ENCODE results near the gene APOBR.

APOBR gene

DNA sequence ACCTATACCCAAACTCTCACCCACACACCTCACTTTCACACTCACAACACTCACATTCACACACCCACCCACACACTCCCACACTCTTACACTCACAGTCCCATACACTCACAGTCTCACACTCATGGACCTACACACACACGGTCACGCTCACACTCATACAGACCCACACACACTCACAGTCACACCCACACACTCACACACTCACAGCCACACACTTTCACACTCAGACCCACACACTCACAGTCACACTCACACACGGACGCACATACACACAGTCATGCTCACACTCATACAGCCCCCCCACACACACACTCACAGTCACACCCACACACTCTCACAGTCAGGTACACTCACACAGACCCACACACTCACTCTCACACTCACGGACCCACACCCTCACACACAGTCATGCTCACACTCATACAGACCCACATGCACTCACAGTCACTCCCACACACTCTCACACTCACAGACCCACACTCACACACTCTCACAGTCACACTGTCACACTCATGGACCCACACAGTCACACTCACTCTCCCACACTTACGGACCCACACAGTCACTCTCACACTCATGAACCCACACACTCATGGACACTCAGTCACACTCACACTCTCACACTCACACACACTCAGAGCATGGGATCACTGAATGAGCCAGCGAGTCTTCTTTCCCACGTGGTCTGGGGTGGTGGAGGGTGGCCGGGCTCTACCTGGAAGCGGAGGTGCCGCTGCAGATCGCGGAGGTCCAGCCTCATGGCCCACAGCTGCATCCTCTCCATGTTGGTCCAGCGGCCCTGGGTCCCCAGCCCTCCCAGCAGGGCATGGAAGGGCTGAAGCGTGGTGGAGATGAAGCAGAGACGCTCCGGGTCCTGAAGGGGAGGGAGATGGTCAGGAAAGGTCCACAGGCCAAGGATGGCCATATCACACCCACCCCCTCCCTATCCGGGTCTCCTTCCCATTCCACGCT lies 7.1 kb downstream of the APOBR start:
- no peak for DNase-seq (ENCODE audit: low read depth)
- no peak overlapping the region for H3K4me3 ChIP-seq (ENCODE audit: low read length)
- TF ChIP-seq CTCF (IDR thresholded peaks at IDR 0.05; ENCODE audit: insufficient read depth, low read depth, low read length, missing control alignments): no peak

- no peak for DNase-seq (ENCODE audit: low read depth)
- no peak overlapping the region for H3K4me3 ChIP-seq (ENCODE audit: low read length)
- no peak for TF ChIP-seq CTCF (IDR thresholded peaks at IDR 0.05; ENCODE audit: insufficient read depth, low read depth, low read length, missing control alignments)
Measured at GRCh38 chr16:28502290-28502689, 7.8 kb downstream of the APOBR start.

- TF ChIP-seq CTCF (IDR thresholded peaks at IDR 0.05; ENCODE audit: insufficient read depth, low read depth, low read length, missing control alignments): no peak
- DNase-seq (ENCODE audit: low read depth): no peak
- H3K4me3 ChIP-seq (ENCODE audit: low read length): no peak overlapping the region
Measured at GRCh38 chr16:28503470-28504259, 9.2 kb downstream of the APOBR start.

GRCh38 chr16:28504707-28505404 lies 10.4 kb downstream of the APOBR start:
- TF ChIP-seq CTCF (IDR thresholded peaks at IDR 0.05; ENCODE audit: insufficient read depth, low read depth, low read length, missing control alignments): no peak
- DNase-seq (ENCODE audit: low read depth): peak; percentile 37
- H3K4me3 ChIP-seq (ENCODE audit: low read length): no peak overlapping the region

DNA sequence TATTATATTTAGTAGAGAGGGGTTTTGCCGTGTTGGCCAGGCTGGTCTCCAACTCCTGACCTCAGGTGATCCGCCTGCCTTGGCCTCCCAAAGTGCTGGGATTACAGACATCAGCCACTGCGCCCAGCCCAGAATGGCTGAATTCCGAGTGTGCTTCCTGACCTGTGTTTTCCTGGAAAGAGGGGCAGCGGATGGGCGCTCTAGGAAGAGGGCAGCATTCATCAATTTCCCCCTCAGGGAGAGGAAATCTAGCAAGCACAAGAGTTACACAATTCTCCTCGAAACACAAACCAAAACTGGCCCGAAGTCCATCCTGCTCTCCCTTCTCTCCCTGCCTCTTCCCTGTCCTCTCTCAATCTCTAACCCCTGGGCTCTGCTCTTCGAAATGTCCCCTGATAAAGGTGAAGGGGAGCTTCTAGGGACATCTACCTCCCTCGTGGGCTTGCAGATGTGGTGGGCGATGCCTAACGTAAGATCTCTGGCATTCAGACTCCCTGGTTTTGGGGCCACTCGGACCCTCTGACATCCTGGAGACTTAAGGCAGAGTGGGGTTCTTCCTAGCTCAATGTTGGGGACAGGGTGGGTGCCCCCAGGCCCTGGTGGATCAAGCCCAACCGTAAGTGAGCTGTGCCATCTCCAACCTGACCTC lies 11.2 kb downstream of the APOBR start:
- no peak for DNase-seq (ENCODE audit: low read depth)
- no peak overlapping the region for H3K4me3 ChIP-seq (ENCODE audit: low read length)
- TF ChIP-seq CTCF (IDR thresholded peaks at IDR 0.05; ENCODE audit: insufficient read depth, low read depth, low read length, missing control alignments): no peak

GRCh38 chr16:28511031-28511430 lies 16.6 kb downstream of the APOBR start:
- peak; percentile 44 for DNase-seq (ENCODE audit: low read depth)
- no peak for TF ChIP-seq CTCF (IDR thresholded peaks at IDR 0.05; ENCODE audit: insufficient read depth, low read depth, low read length, missing control alignments)
- H3K4me3 ChIP-seq (ENCODE audit: low read length): no peak overlapping the region

Data from epithelial cell of esophagus (primary cell).